Chondrocyte (in vitro differentiated cells): ENCODE data around the gene ADAT3. TPM values are rescaled to one million over a fixed set of nuclear protein-coding genes. Genes with fewer than 3 reads are reported as not detected.

Experiments
- DNase-seq: peaks from one replicate; pipeline ENCODE4 v3.0.0; 2021; ENCODE audit warnings: mixed read lengths, low spot score
- H3K27ac Mint-ChIP-seq: one replicate; pipeline ENCODE4 v1.8.0; 2021; ENCODE audit warnings: mild to moderate bottlenecking, moderate library complexity, mixed read lengths; ENCODE audit not compliant: unreplicated experiment
- H3K27me3 Mint-ChIP-seq: 2 replicates; pipeline ENCODE4 v1.8.0; 2021; ENCODE audit warnings: low read depth, mixed read lengths
- H3K36me3 Mint-ChIP-seq: 2 replicates; pipeline ENCODE4 v1.8.0; 2021; ENCODE audit warnings: low read depth, mixed read lengths
- H3K4me1 Mint-ChIP-seq: 2 replicates; pipeline ENCODE4 v1.8.0; 2021; ENCODE audit warnings: low read depth, mild to moderate bottlenecking, mixed read lengths
- H3K4me3 Mint-ChIP-seq: one replicate; pipeline ENCODE4 v1.8.0; 2021; ENCODE audit warnings: mild to moderate bottlenecking, moderate library complexity, mixed read lengths; ENCODE audit not compliant: unreplicated experiment
- H3K9me3 Mint-ChIP-seq: 2 replicates; pipeline ENCODE4 v1.8.0; 2021; ENCODE audit warnings: low read depth, mixed read lengths
- CTCF ChIP-seq: fragments of 200-600 bp; sonication (generic); IDR thresholded peaks from 2 replicates; pipeline ENCODE4 v1.5.0; 2021; ENCODE audit warnings: antibody characterized with exemption, mild to moderate bottlenecking, moderate library complexity
- total RNA-seq: library from RNA; stranded (reverse); gene quantifications from 3 replicates; pipeline ENCODE4 v1.2.1, GENCODE V29; 2021

Gene ADAT3
- total RNA-seq, 1 donor from 2014 or later = 3.6 TPM

DNA sequence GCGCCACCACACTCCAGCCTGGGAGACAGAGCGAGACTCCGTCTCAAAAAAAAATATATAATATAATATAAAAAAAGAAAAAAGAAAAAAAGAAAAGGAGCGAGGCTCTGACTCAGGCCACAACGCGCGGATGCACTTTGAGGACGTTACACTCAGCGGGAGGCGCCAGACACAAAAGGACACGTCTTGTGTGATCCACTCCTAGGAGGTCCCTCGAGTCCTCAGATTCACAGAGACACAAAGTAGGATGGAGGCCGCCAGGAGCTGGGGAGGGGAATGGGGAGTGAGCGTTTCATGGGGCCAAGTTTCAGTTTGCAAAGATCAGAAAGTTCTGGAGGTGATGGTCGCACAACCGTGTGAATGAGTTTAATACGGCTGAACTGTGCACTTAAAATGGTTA, 11.4 kb upstream of the ADAT3 start:
- H3K9me3 Mint-ChIP-seq = no peaks in the 10 kb centered on the region
- no peaks in the 10 kb centered on the region for H3K27me3 Mint-ChIP-seq
- H3K4me1 Mint-ChIP-seq = peaks cover 6% of the 10 kb centered on the region
- no peaks in the 10 kb centered on the region for H3K36me3 Mint-ChIP-seq
- H3K4me3 Mint-ChIP-seq = no peak overlapping the region
- DNase-seq = no peak
- no peak overlapping the region for H3K27ac Mint-ChIP-seq
- TF ChIP-seq CTCF = no peak

GRCh38 chr19:1896508-1896907, 8.7 kb upstream of the ADAT3 start:
- Mint-ChIP-seq H3K4me3 (no peak overlapping the region), H3K27me3 (no peaks in the 10 kb centered on the region), H3K4me1 (peaks cover 6% of the 10 kb centered on the region), H3K9me3 (no peaks in the 10 kb centered on the region), H3K36me3 (no peaks in the 10 kb centered on the region), H3K27ac (no peak overlapping the region)
- no peak for DNase-seq
- no peak for TF ChIP-seq CTCF

DNA sequence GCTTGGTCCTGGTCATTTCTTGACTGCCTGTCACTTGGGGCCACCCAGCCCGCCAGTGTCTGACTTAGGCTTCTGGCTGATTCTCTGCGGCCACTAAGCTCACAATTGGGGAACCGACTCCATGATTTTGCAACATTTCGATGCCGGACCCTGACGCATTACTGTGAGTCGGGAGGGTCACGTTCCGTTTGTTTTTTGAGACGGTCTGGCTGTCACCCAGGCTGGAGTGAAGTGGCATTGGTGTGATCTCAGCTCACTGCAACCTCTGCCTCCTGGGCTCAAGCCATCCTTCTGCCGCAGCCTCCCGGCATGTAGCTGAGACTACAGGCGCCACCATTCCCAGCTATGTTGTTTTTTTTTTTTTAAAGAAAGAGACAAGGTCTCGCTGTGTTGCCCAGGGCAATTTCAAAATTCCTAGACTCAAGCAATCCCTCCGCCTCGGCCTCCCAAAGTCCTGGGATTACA, 3.2 kb upstream of the ADAT3 start:
- Mint-ChIP-seq H3K9me3 (no peaks in the 10 kb centered on the region), H3K27me3 (no peaks in the 10 kb centered on the region), H3K36me3 (no peaks in the 10 kb centered on the region), H3K4me3 (no peak overlapping the region), H3K4me1 (peaks cover 29% of the 10 kb centered on the region), H3K27ac (no peak overlapping the region)
- DNase-seq = no peak
- no peak for TF ChIP-seq CTCF

- H3K4me3 Mint-ChIP-seq = no peak overlapping the region
- no peaks in the 10 kb centered on the region for H3K36me3 Mint-ChIP-seq
- DNase-seq = no peak
- H3K27me3 Mint-ChIP-seq = no peaks in the 10 kb centered on the region
- H3K4me1 Mint-ChIP-seq = peaks cover 23% of the 10 kb centered on the region
- no peaks in the 10 kb centered on the region for H3K9me3 Mint-ChIP-seq
- TF ChIP-seq CTCF = no peak
- peak overlapping the region; percentile 77 for H3K27ac Mint-ChIP-seq
These were observed 2.3 kb upstream of the ADAT3 start for GRCh38 chr19:1902923-1903322.

GRCh38 chr19:1904860-1905109, 414 bp upstream of the ADAT3 start:
- peak overlapping the region; percentile 83 for H3K27ac Mint-ChIP-seq
- no peaks in the 10 kb centered on the region for H3K9me3 Mint-ChIP-seq
- peak overlapping the region; percentile 73 for H3K4me3 Mint-ChIP-seq
- no peak for DNase-seq
- no peaks in the 10 kb centered on the region for H3K36me3 Mint-ChIP-seq
- peaks cover 34% of the 10 kb centered on the region for H3K4me1 Mint-ChIP-seq
- no peak for TF ChIP-seq CTCF
- H3K27me3 Mint-ChIP-seq = no peaks in the 10 kb centered on the region
